Sigmoid colon (tissue), 3 donors: ENCODE results near the gene ADAMTS8.

ENCODE experiments used
- CTCF ChIP-seq, 4 experiments: fragments of 450-650 bp in 3 of 4; fragments of 200-600 bp in 1 of 4; IDR thresholded peaks; one replicate each; pipeline ENCODE4 v1.5.1; 2016 to 2019; ENCODE audit warnings: antibody characterized with exemption in 4 of 4, mild to moderate bottlenecking in 3 of 4, moderate library complexity in 2 of 4
- POLR2A ChIP-seq, 2 donors: fragments of 450-650 bp; IDR thresholded peaks; one replicate each; pipeline ENCODE4 v1.6.1; 2016; ENCODE audit warnings: antibody characterized with exemption in 2 of 2, mild to moderate bottlenecking in 2 of 2, moderate library complexity in 2 of 2

- TF ChIP-seq CTCF (IDR thresholded peaks at IDR 0.05): peak; percentile 70 to 87 (median 82)
- TF ChIP-seq POLR2A (IDR thresholded peaks at IDR 0.05): no peak
Observed at GRCh38 chr11:130434521-130435223, 6.3 kb upstream of the ADAMTS8 start.
